Measurements from ENCODE around the gene LAMC3.

- TF ChIP-seq CTCF (conservative IDR thresholded peaks at IDR 0.05; ENCODE audit: low read depth, low read length) (no peak), EZH2 (IDR thresholded peaks at IDR 0.05; ENCODE audit: borderline replicate concordance, low read depth, low read length, poor library complexity, severe bottlenecking) (no peak)
Observed at GRCh38 chr9:130999245-130999623, 9.7 kb upstream of the LAMC3 start.

All from A673 (cell line).